ENCODE measurements around the gene JAZF1. TPM values are rescaled to one million over a fixed set of nuclear protein-coding genes. Genes with fewer than 3 reads are reported as not detected.

JAZF1 gene
- total RNA-seq, 2 experiments from 2014 or later, result 2.1 to 2.8 TPM

DNA sequence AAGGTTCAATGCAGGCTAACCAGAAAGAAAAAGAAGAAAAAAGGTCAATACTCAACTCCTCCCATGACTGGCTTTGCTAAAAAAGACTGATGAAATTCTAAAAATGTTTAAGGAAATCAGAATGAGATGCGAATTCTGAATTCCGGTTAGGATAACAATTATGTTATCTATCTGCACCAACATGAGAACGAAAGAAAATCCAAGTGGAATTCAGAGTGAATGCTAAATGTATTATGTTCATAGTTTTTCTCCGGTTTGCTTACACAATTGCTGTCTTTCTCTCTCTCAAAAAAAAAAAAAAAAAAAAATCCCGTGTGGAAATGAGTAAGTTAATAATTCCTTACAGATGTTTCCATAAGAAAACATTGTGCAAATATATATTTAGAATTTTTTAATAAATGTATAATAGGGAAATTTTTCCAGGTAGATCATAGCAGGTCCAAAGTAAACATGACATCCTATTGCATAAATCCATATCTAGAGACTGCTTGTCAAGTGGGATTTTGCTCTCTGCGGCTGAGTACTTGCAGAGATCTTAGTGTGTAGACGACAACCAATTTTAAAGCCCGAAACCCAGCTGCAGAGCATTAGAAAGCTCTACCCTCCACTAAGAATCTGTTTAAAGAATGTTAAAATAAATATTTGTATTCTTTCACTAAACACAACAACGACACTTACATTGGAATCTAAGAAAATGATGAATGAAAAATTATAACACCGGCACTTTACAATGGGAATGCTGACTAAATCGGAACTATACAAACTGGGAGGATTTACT, 104.0 kb downstream of the JAZF1 start:
- Mint-ChIP-seq H3K27ac (no peak overlapping the region), H3K4me3 (no peak overlapping the region), H3K36me3 (no peaks in the 10 kb centered on the region), H3K9me3 (ENCODE audit: low read depth) (no peaks in the 10 kb centered on the region), H3K27me3 (no peaks in the 10 kb centered on the region), H3K4me1 (peaks cover 3% of the 10 kb centered on the region)
- DNase-seq (no peak), ATAC-seq (no peak)
- CTCF ChIA-PET, result interaction anchor here (0.7 to 5.2 kb wide), 4 partner anchors 15 to 188 kb away, joined by 3 to 45 read pairs (median 9); no protein-coding TSS in a partner anchor

DNA sequence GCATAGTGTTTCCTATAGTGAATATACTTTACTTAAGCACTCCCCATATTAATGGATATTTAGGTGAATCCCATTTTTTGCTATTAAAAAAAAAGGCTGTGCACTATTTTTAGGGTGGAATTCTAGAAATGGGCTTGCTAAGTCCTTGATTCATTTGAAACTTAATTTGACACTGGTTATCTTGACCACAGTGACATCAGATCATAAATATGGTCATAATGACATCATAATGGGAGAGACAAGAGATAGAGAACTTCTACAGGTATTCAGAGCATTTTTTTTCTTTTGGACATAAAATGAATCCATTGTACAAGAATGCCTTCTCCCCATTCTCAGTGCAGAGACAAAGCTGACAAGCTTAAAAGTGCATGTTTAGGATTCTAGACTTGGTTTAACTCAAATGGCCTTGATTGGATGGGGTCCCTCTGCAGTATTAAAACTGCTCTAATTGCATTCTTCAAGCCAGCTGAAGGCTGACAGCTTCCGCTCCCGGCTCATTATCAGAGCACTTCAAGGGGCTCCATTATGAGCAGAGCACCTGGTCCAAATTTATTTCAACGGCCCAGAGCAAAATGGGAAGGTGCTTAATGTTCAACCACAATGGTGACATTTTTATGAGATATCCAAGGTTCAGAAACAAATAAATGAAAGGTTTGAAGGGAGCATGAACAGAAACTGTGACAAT, 104.8 kb downstream of the JAZF1 start:
- ATAC-seq (no peak), DNase-seq (no peak)
- Mint-ChIP-seq H3K9me3 (ENCODE audit: low read depth) (no peaks in the 10 kb centered on the region), H3K27me3 (no peaks in the 10 kb centered on the region), H3K36me3 (no peaks in the 10 kb centered on the region), H3K27ac (no peak overlapping the region), H3K4me1 (peaks cover 3% of the 10 kb centered on the region), H3K4me3 (no peak overlapping the region)
- CTCF ChIA-PET, result no interaction called here

DNA sequence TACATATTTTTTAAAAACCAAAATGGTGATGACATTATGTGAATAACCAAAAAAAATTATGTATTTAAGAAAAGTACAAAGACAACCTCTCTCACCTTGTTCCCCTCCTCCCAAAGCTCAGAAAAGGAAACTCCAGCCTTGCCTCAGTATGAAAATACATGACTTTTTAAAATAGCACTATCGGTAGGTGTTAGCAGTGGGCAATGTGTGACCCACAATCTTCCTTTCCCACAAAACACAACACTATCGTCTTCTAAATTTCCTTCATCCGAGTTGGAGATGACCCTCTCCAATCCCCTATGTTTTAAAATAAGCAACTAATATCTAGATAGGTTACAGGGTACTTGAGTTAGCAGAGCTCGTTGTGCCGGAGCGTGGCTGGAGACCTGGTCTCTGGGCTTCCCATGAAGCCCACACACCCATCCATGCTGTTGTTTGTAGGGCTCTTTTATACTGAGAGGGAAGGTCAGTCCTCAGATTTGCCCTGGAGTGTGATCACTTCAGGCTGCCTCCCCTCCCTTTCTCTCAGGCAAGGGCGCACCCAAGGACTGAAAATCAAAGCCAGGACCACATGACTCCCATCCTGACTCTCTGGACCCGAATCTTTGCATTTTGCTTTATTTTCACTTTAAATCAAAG, 107.6 kb downstream of the JAZF1 start:
- CTCF ChIA-PET, result no interaction called here
- no peak overlapping the region for H3K4me3 Mint-ChIP-seq
- ATAC-seq, result no peak

DNA sequence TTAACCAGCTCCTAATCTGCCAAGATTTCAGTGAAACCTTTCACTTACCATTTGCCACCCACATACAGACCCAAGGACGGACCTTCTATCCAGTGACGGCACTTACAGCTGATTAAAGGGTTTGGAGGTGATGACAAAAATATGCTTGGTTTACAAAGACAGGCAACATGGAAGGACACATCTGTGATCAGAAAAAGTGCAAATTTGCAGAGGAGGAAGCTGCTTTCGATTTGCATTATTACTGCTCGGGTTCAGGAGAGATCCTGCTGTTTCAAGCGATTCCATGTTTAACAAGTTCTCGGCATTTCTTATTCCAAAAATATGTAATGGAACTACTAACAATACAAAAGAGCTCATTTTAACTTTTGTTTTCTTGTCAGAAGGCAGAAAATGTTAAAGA, 109.0 kb downstream of the JAZF1 start:
- Mint-ChIP-seq H3K27me3 (no peaks in the 10 kb centered on the region), H3K9me3 (ENCODE audit: low read depth) (no peaks in the 10 kb centered on the region), H3K4me3 (no peak overlapping the region), H3K36me3 (no peaks in the 10 kb centered on the region), H3K4me1 (no peaks in the 10 kb centered on the region), H3K27ac (no peak overlapping the region)
- CTCF ChIA-PET, result interaction anchor here (1.8 to 2.4 kb wide), 3 partner anchors 9 to 22 kb away, joined by 6 to 15 read pairs (median 11); no protein-coding TSS in a partner anchor
- DNase-seq, result no peak
- no peak for ATAC-seq

More for the DNA sequence above, 107.6 kb downstream of the JAZF1 start:
- Mint-ChIP-seq H3K27me3 (no peaks in the 10 kb centered on the region), H3K9me3 (ENCODE audit: low read depth) (no peaks in the 10 kb centered on the region), H3K27ac (no peak overlapping the region), H3K36me3 (no peaks in the 10 kb centered on the region), H3K4me1 (peaks cover 3% of the 10 kb centered on the region)
- DNase-seq, result no peak

DNA sequence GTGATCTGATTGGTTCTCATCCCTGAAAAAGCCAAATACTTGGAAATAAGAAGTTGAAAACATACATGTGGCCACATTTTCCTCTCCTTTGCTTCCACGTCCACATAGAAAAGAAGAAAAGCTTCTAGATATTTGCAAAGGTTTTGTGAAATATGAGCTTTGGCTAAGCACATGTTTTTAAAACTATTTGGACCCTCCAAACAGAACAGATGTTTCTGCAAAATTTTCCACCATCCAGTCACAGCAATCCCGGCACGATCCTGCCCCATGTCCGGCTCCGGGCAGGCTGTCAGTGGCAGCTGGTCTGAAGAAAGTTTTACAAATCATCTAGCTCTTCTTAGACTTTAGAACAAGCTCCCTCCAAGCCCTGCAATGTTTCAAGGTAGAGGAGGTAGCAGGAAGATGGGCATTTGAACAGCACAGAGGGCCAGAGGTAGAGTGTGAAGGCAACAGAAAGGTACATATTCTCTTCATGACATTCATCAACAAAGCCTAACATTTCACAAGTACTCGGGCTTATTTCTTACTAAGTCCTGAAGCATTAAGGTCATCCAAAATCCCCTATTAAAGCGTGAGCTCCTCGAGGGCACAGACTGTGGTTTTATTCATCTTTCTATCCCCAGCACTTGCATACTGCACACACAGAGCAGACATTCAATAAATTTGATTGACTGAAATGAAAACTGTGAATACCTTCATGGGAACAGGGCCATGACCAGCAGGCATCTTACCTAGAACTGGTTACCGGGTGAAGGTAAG, 110.1 kb downstream of the JAZF1 start:
- Mint-ChIP-seq H3K9me3 (ENCODE audit: low read depth) (no peaks in the 10 kb centered on the region), H3K27ac (no peak overlapping the region), H3K36me3 (no peaks in the 10 kb centered on the region), H3K4me1 (no peaks in the 10 kb centered on the region), H3K27me3 (no peaks in the 10 kb centered on the region), H3K4me3 (no peak overlapping the region)
- ATAC-seq (no peak), DNase-seq (no peak)
- CTCF ChIA-PET, result interaction anchor here (1.5 to 2.4 kb wide), 4 partner anchors 7 to 23 kb away, joined by 6 to 15 read pairs (median 9); no protein-coding TSS in a partner anchor

DNA sequence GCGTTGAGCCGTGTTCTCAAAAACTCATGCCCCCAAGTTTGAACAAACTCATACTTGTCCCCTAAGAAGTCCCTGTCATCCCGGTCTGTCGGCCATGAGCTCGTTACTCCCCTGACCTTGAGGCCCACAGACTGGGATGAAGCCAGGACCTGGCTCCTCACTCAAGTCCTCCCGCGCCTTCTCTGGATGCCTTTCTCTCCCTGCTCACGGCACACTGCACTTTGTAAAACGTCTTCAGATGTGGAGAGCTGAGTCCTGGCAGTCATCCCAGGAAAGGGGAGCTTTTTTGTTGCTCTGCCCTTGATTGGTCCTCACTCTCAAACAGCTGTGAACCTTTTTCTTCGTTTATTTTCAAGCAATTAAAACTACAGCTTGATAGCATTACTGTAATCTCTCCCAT, 110.8 kb downstream of the JAZF1 start:
- H3K27me3 Mint-ChIP-seq, result peaks cover 4% of the 10 kb centered on the region
- DNase-seq, result no peak
- H3K36me3 Mint-ChIP-seq, result no peaks in the 10 kb centered on the region
- no peak overlapping the region for H3K4me3 Mint-ChIP-seq
- H3K9me3 Mint-ChIP-seq (ENCODE audit: low read depth), result no peaks in the 10 kb centered on the region
- H3K4me1 Mint-ChIP-seq, result no peaks in the 10 kb centered on the region
- no peak overlapping the region for H3K27ac Mint-ChIP-seq
- no peak for ATAC-seq
- CTCF ChIA-PET, result interaction anchor here (1.2 to 2.4 kb wide), 4 partner anchors 8 to 24 kb away, joined by 4 to 15 read pairs (median 6); no protein-coding TSS in a partner anchor

DNA sequence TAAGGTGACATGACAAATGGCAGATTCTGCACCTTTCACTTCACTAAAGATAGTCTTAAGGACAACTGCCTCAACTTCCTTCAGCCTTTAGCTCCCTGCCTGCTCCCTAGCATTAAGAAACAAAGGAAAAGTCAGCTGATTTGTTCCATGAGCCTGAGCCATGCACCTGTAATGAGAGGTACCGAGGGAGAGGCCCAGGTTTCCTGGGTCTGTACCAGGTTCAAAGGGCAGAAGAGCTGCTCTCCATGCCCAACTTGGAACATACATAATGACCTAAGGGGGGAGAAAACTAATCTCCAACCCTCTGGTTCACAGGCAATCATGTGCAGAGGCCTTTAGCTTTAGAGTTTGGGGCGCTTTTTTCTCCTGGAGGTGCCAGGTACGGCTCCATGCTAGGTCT, 111.2 kb downstream of the JAZF1 start:
- H3K27me3 Mint-ChIP-seq, result peaks cover 7% of the 10 kb centered on the region
- H3K36me3 Mint-ChIP-seq, result no peaks in the 10 kb centered on the region
- H3K27ac Mint-ChIP-seq, result no peak overlapping the region
- ATAC-seq (no peak), DNase-seq (no peak)
- no peaks in the 10 kb centered on the region for H3K4me1 Mint-ChIP-seq
- H3K9me3 Mint-ChIP-seq (ENCODE audit: low read depth), result no peaks in the 10 kb centered on the region
- CTCF ChIA-PET, result interaction anchor here (1.2 to 1.5 kb wide), 2 partner anchors 8 to 13 kb away, joined by 4 to 7 read pairs; no protein-coding TSS in a partner anchor
- H3K4me3 Mint-ChIP-seq, result no peak overlapping the region

DNA sequence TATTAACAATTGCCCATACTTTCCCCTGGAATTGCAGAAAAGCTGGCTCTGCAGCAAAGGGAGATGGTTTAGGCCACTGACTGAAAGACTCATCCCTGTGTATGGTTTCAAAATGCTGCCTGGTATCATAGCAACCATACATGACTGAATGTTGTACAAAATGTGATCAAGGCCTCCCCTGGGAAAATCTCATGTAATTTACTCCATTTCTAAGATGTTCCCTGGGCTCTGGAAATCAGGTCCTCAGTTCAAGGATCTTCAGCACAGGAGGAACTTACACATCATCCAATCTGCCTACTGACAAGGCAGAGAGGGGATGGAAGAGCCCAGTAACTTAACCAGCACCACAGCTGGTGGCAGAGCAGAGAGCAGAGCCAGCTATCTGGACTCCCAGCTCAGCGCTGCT, 111.8 kb downstream of the JAZF1 start:
- DNase-seq, result no peak
- no peak overlapping the region for H3K4me3 Mint-ChIP-seq
- H3K4me1 Mint-ChIP-seq, result no peaks in the 10 kb centered on the region
- H3K36me3 Mint-ChIP-seq, result no peaks in the 10 kb centered on the region
- H3K9me3 Mint-ChIP-seq (ENCODE audit: low read depth), result no peaks in the 10 kb centered on the region
- CTCF ChIA-PET, result interaction anchor here (1.2 to 1.5 kb wide), 2 partner anchors 9 to 14 kb away, joined by 4 to 7 read pairs; no protein-coding TSS in a partner anchor
- H3K27ac Mint-ChIP-seq, result no peak overlapping the region
- peaks cover 8% of the 10 kb centered on the region for H3K27me3 Mint-ChIP-seq
- no peak for ATAC-seq

DNA sequence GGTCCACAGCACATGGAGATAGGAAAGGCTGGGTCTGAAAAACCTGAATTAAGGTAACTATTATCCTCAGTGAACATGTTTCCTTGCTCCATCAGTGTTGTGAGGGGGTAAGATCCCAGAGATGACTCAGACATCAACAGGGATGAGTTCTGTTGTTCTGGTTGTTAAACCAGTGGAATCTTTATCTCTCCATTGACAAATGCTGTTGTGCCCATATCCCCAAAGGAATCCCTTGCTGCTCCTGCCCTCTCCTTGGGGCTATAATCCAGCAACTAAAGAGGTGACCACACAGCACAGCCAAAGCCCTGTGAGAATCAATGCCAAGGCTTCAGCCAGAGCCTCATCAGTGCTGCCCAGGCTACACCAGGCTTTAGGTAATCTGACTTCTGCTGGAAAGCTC, 113.4 kb downstream of the JAZF1 start:
- H3K4me1 Mint-ChIP-seq, result peaks cover 3% of the 10 kb centered on the region
- H3K27ac Mint-ChIP-seq, result no peak overlapping the region
- no peak for DNase-seq
- no peaks in the 10 kb centered on the region for H3K9me3 Mint-ChIP-seq (ENCODE audit: low read depth)
- no peaks in the 10 kb centered on the region for H3K36me3 Mint-ChIP-seq
- ATAC-seq, result no peak
- H3K27me3 Mint-ChIP-seq, result peaks cover 8% of the 10 kb centered on the region
- CTCF ChIA-PET, result interaction anchor here (0.7 kb wide), 1 partner anchor 871 kb away, joined by 3 read pairs; no protein-coding TSS in a partner anchor
- H3K4me3 Mint-ChIP-seq, result no peak overlapping the region

DNA sequence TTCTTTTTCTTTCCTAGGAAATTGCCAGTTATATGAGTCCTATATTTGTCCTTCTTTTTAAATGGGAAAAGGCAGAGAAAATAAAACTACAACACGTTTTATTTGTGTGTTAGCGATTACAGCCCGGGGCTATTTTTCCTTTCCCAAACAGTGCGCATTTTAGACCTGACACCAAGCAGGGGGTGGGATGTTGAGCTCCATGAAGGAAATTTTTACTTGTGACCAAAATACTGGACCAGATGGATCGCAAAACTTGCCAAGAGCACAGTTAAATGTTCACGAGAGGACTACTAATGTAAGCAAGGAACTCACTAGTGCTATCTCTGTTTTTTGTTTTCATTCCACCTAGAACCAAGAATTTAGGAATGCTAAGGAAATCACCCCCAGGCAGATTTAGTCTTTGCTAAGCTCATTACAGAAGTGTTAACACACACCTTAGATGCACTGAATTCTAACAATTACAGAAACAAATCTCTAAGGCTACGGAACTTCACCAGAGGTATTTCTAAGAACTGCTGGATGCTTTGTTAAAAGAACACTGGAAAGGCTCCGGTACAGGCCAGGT, 114.8 kb downstream of the JAZF1 start:
- Mint-ChIP-seq H3K27ac (no peak overlapping the region), H3K9me3 (ENCODE audit: low read depth) (no peaks in the 10 kb centered on the region), H3K36me3 (no peaks in the 10 kb centered on the region), H3K4me3 (no peak overlapping the region), H3K27me3 (peaks cover 8% of the 10 kb centered on the region), H3K4me1 (peaks cover 3% of the 10 kb centered on the region)
- CTCF ChIA-PET, result interaction anchor here (0.8 to 1.4 kb wide), 2 partner anchors 14 to 15 kb away, joined by 3 read pairs; no protein-coding TSS in a partner anchor
- DNase-seq, result no peak
- no peak for ATAC-seq

DNA sequence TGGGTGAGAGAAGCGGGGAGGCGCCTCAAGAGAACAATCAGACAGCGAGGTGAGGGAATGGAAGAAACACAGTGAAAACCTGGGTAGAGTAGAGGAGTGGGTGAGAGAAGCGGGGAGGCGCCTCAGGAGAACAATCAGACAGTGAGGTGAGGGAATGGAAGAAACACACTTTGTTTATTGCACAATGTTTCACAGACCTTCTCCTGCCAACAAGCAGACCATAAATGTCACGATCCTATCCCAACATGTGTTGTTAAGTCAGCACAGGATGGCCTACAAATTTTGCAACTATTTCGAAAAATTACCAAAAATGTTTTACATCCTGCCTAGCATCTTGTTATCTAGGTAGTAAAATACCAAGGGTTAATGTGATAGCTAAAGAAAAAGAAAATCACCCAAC, 115.3 kb downstream of the JAZF1 start:
- Mint-ChIP-seq H3K4me3 (no peak overlapping the region), H3K36me3 (no peaks in the 10 kb centered on the region), H3K4me1 (peaks cover 3% of the 10 kb centered on the region), H3K9me3 (ENCODE audit: low read depth) (no peaks in the 10 kb centered on the region), H3K27me3 (peaks cover 8% of the 10 kb centered on the region), H3K27ac (no peak overlapping the region)
- CTCF ChIA-PET, result interaction anchor here (0.8 to 1.4 kb wide), 2 partner anchors 13 to 15 kb away, joined by 3 read pairs; no protein-coding TSS in a partner anchor
- ATAC-seq (no peak), DNase-seq (no peak)

DNA sequence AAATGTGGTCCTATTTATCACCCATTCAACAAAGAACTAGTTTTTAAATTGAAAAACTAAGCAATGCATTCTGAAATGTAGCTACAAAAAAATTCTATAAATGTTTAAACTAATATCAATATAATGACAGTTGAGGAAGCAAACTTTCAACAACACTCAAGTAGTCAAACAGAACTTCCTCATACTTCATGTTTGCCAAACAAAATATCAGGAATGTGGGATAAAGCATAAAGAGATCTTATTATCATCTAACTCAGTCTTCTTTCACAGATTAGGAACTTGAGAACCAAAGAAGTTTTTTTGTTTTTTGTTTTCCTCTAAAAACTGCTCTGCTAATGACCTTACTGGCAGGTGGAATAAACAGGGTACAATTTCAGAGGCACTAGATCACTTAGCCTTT, 116.2 kb downstream of the JAZF1 start:
- H3K27me3 Mint-ChIP-seq, result peaks cover 10% of the 10 kb centered on the region
- no peaks in the 10 kb centered on the region for H3K9me3 Mint-ChIP-seq (ENCODE audit: low read depth)
- H3K4me3 Mint-ChIP-seq, result no peak overlapping the region
- ATAC-seq (no peak), DNase-seq (no peak)
- no peak overlapping the region for H3K27ac Mint-ChIP-seq
- H3K4me1 Mint-ChIP-seq, result peaks cover 3% of the 10 kb centered on the region
- CTCF ChIA-PET, result interaction anchor here (1.4 kb wide), 1 partner anchor 16 kb away, joined by 3 read pairs; no protein-coding TSS in a partner anchor
- H3K36me3 Mint-ChIP-seq, result no peaks in the 10 kb centered on the region

Measured in activated CD8-positive, alpha-beta memory T cell treated with anti-CD3 and anti-CD28 coated beads, Interleukin-2, amount 10 ng/mL, durations not matched to agents 7 days and 5 days (primary cell).